Loucy (cell line): ENCODE data around the gene GGCX.
A peak's percentile ranks its signal among the peaks of the same experiment; 100 is the strongest.

Experiments
- H2AFZ ChIP-seq: fragments of 200-600 bp; sonication (generic); 2 replicates; pipeline ENCODE4 v1.6.0; 2016; ENCODE audit warnings: antibody characterized with exemption, mild to moderate bottlenecking, low read length, moderate library complexity
- H3F3A ChIP-seq: fragments of 200-600 bp; 2 replicates; pipeline ENCODE4 v1.6.0; 2016; ENCODE audit warnings: antibody characterized with exemption, low read depth, mild to moderate bottlenecking
- H3K27me3 ChIP-seq: fragments of 200-600 bp; sonication (generic); 2 replicates; pipeline ENCODE4 v1.6.1; 2014; ENCODE audit warnings: low read length, mild to moderate bottlenecking; ENCODE audit not compliant: insufficient read depth, poor library complexity, severe bottlenecking
- H3K36me3 ChIP-seq: fragments of 200-600 bp; sonication (generic); 2 replicates; pipeline ENCODE4 v1.6.1; 2016; ENCODE audit warnings: low read length; ENCODE audit not compliant: insufficient read depth
- H3K4me1 ChIP-seq: fragments of 200-600 bp; sonication (generic); 2 replicates; pipeline ENCODE4 v1.5.1; 2014; ENCODE audit warnings: low read length, mild to moderate bottlenecking; ENCODE audit not compliant: insufficient read depth, poor library complexity, severe bottlenecking
- H3K4me2 ChIP-seq: fragments of 200-600 bp; sonication (generic); 2 replicates; pipeline ENCODE4 v1.6.0; 2014; ENCODE audit warnings: antibody characterized with exemption, low read length, low read depth, mild to moderate bottlenecking; ENCODE audit not compliant: poor library complexity, severe bottlenecking
- H3K4me3 ChIP-seq: fragments of 200-600 bp; sonication (generic); 2 replicates; pipeline ENCODE4 v1.5.1; 2014; ENCODE audit warnings: low read length, mild to moderate bottlenecking, mixed read lengths; ENCODE audit not compliant: poor library complexity, severe bottlenecking
- H3K79me2 ChIP-seq: fragments of 200-600 bp; sonication (generic); 2 replicates; pipeline ENCODE4 v1.6.1; 2014; ENCODE audit warnings: low read length; ENCODE audit not compliant: insufficient read depth
- H3K9ac ChIP-seq: fragments of 200-600 bp; sonication (generic); 2 replicates; pipeline ENCODE4 v1.6.0; 2014; ENCODE audit warnings: mild to moderate bottlenecking, low read depth, low read length, moderate library complexity; ENCODE audit not compliant: poor library complexity, severe bottlenecking
- H3K9me2 ChIP-seq: fragments of 200-600 bp; sonication (generic); replicated peaks from 2 replicates; pipeline ENCODE4 v1.6.1; 2016; ENCODE audit warnings: low read depth, low read length, mixed read lengths
- H3K9me3 ChIP-seq: fragments of 200-600 bp; sonication (generic); 2 replicates; pipeline ENCODE4 v1.6.1; 2014; ENCODE audit warnings: mild to moderate bottlenecking, antibody characterized with exemption, low read length, low read depth; ENCODE audit not compliant: insufficient read depth
- H4K20me1 ChIP-seq: fragments of 200-600 bp; sonication (generic); 2 replicates; pipeline ENCODE4 v1.6.0; 2014; ENCODE audit warnings: antibody characterized with exemption, low read length, mild to moderate bottlenecking; ENCODE audit not compliant: insufficient read depth, poor library complexity, severe bottlenecking
- EZH2phosphoT487 ChIP-seq: fragments of 200-600 bp; IDR thresholded peaks from 2 replicates; pipeline ENCODE4 v1.6.1; 2018; ENCODE audit warnings: antibody characterized with exemption, mild to moderate bottlenecking, moderate library complexity, borderline replicate concordance
- TF ChIP-seq, protein P1 (sequence below): fragments of 200-600 bp; sonication (generic); conservative IDR thresholded peaks from 2 replicates; pipeline ENCODE4 v1.5.1; 2014; ENCODE audit warnings: mild to moderate bottlenecking, antibody characterized with exemption, low read length

GGCX gene

DNA sequence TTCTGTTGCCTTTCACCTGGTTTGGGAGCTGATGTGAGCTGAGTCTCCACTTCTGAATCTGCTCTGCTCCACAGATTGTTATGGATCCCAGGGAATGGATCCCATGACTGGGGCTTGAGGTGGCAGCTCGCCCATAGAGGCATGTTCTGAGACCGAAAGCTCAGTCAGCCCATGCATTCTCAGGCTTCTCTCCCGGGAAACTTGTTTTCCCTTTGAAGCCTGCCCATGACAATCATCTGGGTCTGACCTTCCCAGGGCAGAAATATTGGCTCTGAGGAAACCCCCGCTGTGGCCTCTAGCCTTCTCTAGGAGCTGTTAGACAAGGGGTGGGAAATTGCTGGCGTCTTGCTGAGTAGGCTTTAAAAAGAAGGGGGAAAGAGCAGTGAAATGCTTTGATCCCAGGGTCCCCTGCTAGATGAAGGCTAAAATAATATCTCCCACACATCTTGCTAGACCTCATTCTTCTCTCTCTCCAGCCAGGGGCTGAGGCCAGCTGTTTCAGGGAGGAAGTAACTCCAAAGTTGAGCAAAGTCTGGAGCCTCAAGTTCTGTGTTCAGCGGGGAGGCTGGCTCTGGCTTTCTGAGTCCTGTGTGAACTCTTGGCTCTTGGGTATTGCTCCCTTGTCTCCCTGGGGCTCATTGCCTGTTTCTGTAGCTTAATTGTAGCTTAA lies 18.1 kb upstream of the GGCX start:
- H3K4me3 ChIP-seq, result peak overlapping the region; percentile 84
- peak overlapping the region; percentile 84 for H3K9ac ChIP-seq

GRCh38 chr2:85578243-85579180 lies 17.2 kb upstream of the GGCX start:
- Histone ChIP-seq H3K4me2 (peak overlapping the region; percentile 85), H4K20me1 (no peaks in the 10 kb centered on the region), H3K9ac (peak overlapping the region; percentile 84), H3K9me2 (no peaks in the 10 kb centered on the region), H3K36me3 (no peaks in the 10 kb centered on the region), H2AFZ (peak overlapping the region; percentile 72), H3K4me1 (peaks cover 24% of the 10 kb centered on the region), H3K4me3 (peak overlapping the region; percentile 84), H3K79me2 (peaks cover 40% of the 10 kb centered on the region), H3K9me3 (no peaks in the 10 kb centered on the region), H3F3A (no peaks in the 10 kb centered on the region), H3K27me3 (no peaks in the 10 kb centered on the region)
- no peak for TF ChIP-seq EZH2phosphoT487
- TF ChIP-seq, protein P1, sequence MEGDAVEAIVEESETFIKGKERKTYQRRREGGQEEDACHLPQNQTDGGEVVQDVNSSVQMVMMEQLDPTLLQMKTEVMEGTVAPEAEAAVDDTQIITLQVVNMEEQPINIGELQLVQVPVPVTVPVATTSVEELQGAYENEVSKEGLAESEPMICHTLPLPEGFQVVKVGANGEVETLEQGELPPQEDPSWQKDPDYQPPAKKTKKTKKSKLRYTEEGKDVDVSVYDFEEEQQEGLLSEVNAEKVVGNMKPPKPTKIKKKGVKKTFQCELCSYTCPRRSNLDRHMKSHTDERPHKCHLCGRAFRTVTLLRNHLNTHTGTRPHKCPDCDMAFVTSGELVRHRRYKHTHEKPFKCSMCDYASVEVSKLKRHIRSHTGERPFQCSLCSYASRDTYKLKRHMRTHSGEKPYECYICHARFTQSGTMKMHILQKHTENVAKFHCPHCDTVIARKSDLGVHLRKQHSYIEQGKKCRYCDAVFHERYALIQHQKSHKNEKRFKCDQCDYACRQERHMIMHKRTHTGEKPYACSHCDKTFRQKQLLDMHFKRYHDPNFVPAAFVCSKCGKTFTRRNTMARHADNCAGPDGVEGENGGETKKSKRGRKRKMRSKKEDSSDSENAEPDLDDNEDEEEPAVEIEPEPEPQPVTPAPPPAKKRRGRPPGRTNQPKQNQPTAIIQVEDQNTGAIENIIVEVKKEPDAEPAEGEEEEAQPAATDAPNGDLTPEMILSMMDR, result no peak

More for the DNA sequence above, 18.1 kb upstream of the GGCX start:
- H3K79me2 ChIP-seq, result peaks cover 40% of the 10 kb centered on the region
- H3K4me2 ChIP-seq, result peak overlapping the region; percentile 85
- peaks cover 30% of the 10 kb centered on the region for H3K4me1 ChIP-seq
- H3K36me3 ChIP-seq, result no peaks in the 10 kb centered on the region
- H4K20me1 ChIP-seq, result no peaks in the 10 kb centered on the region
- H3K9me3 ChIP-seq, result no peaks in the 10 kb centered on the region
- H3F3A ChIP-seq, result no peaks in the 10 kb centered on the region
- H2AFZ ChIP-seq, result 0 out of 2 replicates have a peak overlapping the region, but pooled peaks have one; percentile 26
- no peaks in the 10 kb centered on the region for H3K27me3 ChIP-seq
- no peaks in the 10 kb centered on the region for H3K9me2 ChIP-seq
- TF ChIP-seq, protein P1, result no peak
- no peak for TF ChIP-seq EZH2phosphoT487

DNA sequence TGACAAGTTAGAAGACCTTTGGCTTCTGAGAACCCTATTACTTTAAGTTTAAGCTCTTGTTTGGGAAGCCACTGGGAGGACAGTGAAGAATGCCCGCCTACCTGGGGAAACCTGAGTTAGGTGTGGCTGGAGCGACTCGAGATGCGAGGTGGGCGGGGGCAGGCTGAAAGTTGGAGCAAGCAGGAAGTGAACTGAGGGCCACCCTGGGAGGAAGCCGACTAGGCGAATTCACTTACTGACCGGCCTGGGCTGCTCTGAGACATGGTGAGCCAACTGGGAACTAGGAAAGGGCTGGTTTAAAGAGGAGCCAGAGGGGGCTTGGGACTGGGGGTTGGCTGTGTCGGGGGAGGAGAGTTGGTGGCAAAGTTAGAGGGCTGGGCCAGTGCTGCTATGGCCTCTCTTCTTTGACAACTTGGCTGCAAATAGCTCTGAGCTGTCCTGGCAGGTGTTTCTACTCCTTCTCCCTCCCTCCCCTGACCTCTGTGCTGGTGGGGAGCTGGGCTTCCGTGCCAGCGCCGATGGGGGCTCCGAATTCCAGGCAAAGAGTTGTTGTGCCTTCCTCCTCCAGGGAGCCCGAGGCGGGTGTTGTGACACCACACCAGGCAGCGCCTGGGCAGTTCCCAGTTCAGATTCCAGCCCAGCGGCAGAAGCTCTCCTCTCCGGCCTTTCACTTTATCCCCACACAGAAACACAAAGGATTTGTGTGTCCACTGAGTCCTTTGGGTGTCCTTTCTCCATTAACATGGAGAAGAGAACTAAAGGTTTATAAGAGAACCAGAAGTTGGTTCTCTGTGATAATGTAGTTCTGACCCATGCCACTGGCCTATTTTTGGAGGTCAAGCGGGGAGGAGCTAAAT lies 16.3 kb upstream of the GGCX start, which contains the start of gene VAMP8:
Gene VAMP8, plus strand, starts transcription at position 201 of the 857 bp plus-strand sequence. Its CDS starts 61 bp downstream, at position 262.
- no peak for TF ChIP-seq EZH2phosphoT487
- TF ChIP-seq, protein P1, result no peak
- Histone ChIP-seq H4K20me1 (no peaks in the 10 kb centered on the region), H3K9me2 (no peaks in the 10 kb centered on the region), H3K36me3 (no peaks in the 10 kb centered on the region), H3K4me2 (peak within 1 kb of the TSS; percentile 85), H3K9me3 (no peaks in the 10 kb centered on the region), H3K4me1 (peaks cover 24% of the 10 kb centered on the region), H2AFZ (peak within 1 kb of the TSS; percentile 72), H3K4me3 (peak within 1 kb of the TSS; percentile 84), H3K27me3 (no peaks in the 10 kb centered on the region), H3K9ac (peak within 1 kb of the TSS; percentile 84), H3F3A (no peaks in the 10 kb centered on the region), H3K79me2 (peaks cover 40% of the 10 kb centered on the region)
